ENCODE results near the gene NDUFV1.

Gene NDUFV1

DNA sequence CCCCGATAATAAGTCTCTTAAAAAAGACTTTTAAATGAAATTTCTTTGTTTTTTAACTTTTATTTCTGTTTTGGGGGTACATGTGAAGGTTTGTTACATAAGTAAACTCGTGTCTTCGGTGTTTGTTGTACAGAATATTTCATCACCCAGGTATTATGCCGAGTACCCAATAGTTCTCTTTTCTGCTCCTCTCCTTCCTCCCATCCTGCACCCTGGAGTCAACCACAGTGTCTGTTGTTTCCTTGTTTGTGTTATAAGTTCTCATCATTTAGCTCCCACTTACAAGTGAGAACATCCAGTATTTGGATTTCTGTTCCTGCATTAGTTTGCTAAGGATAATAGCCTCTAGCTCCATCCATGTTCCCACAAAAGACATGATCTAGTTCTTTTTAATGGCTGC is 24.7 kb upstream of the NDUFV1 start:
- no peak for DNase-seq
- Histone ChIP-seq H3K4me3 (ENCODE audit: low read depth in 1 of 2, low read length in 2 of 2) (no peak overlapping the region), H3K36me3 (ENCODE audit: insufficient read depth, low read length) (peaks cover 29% of the 10 kb centered on the region), H3K27ac (ENCODE audit: low read length) (no peak overlapping the region), H3K9ac (ENCODE audit: low read depth, low read length) (no peak overlapping the region), H3K4me2 (ENCODE audit: insufficient read depth, low read length) (no peak overlapping the region), H2AFZ (ENCODE audit: low read depth, low read length) (no peak overlapping the region), H4K20me1 (ENCODE audit: insufficient read depth, low read length) (peaks cover 29% of the 10 kb centered on the region), H3K79me2 (ENCODE audit: insufficient read depth, low read length) (peaks cover 39% of the 10 kb centered on the region), H3K9me3 (ENCODE audit: insufficient read depth, low read length, severe bottlenecking) (no peaks in the 10 kb centered on the region), H3K4me1 (ENCODE audit: insufficient read depth, low read length) (peaks cover 38% of the 10 kb centered on the region), H3K27me3 (ENCODE audit: insufficient read depth, low read length, poor library complexity) (peaks cover 5% of the 10 kb centered on the region)
- no peak for ATAC-seq (ENCODE audit: insufficient read depth, low read depth)
- TF ChIP-seq, protein P1, sequence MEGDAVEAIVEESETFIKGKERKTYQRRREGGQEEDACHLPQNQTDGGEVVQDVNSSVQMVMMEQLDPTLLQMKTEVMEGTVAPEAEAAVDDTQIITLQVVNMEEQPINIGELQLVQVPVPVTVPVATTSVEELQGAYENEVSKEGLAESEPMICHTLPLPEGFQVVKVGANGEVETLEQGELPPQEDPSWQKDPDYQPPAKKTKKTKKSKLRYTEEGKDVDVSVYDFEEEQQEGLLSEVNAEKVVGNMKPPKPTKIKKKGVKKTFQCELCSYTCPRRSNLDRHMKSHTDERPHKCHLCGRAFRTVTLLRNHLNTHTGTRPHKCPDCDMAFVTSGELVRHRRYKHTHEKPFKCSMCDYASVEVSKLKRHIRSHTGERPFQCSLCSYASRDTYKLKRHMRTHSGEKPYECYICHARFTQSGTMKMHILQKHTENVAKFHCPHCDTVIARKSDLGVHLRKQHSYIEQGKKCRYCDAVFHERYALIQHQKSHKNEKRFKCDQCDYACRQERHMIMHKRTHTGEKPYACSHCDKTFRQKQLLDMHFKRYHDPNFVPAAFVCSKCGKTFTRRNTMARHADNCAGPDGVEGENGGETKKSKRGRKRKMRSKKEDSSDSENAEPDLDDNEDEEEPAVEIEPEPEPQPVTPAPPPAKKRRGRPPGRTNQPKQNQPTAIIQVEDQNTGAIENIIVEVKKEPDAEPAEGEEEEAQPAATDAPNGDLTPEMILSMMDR (IDR thresholded peaks at IDR 0.05; ENCODE audit: borderline replicate concordance, extremely low read depth, low read length, poor library complexity, severe bottlenecking): no peak
- TF ChIP-seq EZH2 (IDR thresholded peaks at IDR 0.05; ENCODE audit: borderline replicate concordance, low read depth, low read length, severe bottlenecking): no peak

DNA sequence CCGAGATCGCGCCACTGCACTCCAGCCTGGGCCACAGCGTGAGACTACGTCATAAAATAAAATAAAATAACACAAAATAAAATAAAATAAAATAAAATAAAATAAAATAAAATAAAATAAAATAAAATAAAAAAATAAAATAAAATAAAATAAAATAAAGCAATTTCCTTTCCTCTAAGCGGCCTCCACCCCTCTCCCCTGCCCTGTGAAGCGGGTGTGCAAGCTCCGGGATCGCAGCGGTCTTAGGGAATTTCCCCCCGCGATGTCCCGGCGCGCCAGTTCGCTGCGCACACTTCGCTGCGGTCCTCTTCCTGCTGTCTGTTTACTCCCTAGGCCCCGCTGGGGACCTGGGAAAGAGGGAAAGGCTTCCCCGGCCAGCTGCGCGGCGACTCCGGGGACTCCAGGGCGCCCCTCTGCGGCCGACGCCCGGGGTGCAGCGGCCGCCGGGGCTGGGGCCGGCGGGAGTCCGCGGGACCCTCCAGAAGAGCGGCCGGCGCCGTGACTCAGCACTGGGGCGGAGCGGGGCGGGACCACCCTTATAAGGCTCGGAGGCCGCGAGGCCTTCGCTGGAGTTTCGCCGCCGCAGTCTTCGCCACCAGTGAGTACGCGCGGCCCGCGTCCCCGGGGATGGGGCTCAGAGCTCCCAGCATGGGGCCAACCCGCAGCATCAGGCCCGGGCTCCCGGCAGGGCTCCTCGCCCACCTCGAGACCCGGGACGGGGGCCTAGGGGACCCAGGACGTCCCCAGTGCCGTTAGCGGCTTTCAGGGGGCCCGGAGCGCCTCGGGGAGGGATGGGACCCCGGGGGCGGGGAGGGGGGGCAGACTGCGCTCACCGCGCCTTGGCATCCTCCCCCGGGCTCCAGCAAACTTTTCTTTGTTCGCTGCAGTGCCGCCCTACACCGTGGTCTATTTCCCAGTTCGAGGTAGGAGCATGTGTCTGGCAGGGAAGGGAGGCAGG is 23.2 kb upstream of the NDUFV1 start, which contains the start of gene GSTP1:
Gene GSTP1, plus strand, starts transcription at position 566 of the 958 bp plus-strand sequence. Its CDS starts 32 bp downstream, at position 598.
- peak; percentile 90 for DNase-seq
- H3K4me2 ChIP-seq (ENCODE audit: insufficient read depth, low read length): peak within 1 kb of the TSS; percentile 66
- TF ChIP-seq, protein P1 (IDR thresholded peaks at IDR 0.05; ENCODE audit: borderline replicate concordance, extremely low read depth, low read length, poor library complexity, severe bottlenecking): peak; percentile 75
- TF ChIP-seq EZH2 (IDR thresholded peaks at IDR 0.05; ENCODE audit: borderline replicate concordance, low read depth, low read length, severe bottlenecking): no peak
- peaks cover 31% of the 10 kb centered on the region for H4K20me1 ChIP-seq (ENCODE audit: insufficient read depth, low read length)
- H3K79me2 ChIP-seq (ENCODE audit: insufficient read depth, low read length): peaks cover 39% of the 10 kb centered on the region
- H3K4me1 ChIP-seq (ENCODE audit: insufficient read depth, low read length): peaks cover 38% of the 10 kb centered on the region
- H3K9ac ChIP-seq (ENCODE audit: low read depth, low read length): peak within 1 kb of the TSS; percentile 64
- peak within 1 kb of the TSS; percentile 63 to 78 for H3K4me3 ChIP-seq (ENCODE audit: low read depth in 1 of 2, low read length in 2 of 2)
- H3K36me3 ChIP-seq (ENCODE audit: insufficient read depth, low read length): peaks cover 41% of the 10 kb centered on the region
- peak within 1 kb of the TSS; percentile 86 for H2AFZ ChIP-seq (ENCODE audit: low read depth, low read length)
- H3K9me3 ChIP-seq (ENCODE audit: insufficient read depth, low read length, severe bottlenecking): no peaks in the 10 kb centered on the region
- peak within 1 kb of the TSS; percentile 91 for H3K27ac ChIP-seq (ENCODE audit: low read length)
- peak; percentile 89 for ATAC-seq (ENCODE audit: insufficient read depth, low read depth)
- peaks cover 5% of the 10 kb centered on the region for H3K27me3 ChIP-seq (ENCODE audit: insufficient read depth, low read length, poor library complexity)

DNA sequence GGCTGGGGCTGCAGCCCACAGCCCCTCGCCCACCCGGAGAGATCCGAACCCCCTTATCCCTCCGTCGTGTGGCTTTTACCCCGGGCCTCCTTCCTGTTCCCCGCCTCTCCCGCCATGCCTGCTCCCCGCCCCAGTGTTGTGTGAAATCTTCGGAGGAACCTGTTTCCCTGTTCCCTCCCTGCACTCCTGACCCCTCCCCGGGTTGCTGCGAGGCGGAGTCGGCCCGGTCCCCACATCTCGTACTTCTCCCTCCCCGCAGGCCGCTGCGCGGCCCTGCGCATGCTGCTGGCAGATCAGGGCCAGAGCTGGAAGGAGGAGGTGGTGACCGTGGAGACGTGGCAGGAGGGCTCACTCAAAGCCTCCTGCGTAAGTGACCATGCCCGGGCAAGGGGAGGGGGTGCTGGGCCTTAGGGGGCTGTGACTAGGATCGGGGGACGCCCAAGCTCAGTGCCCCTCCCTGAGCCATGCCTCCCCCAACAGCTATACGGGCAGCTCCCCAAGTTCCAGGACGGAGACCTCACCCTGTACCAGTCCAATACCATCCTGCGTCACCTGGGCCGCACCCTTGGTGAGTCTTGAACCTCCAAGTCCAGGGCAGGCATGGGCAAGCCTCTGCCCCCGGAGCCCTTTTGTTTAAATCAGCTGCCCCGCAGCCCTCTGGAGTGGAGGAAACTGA is 22.4 kb upstream of the NDUFV1 start:
- H3K9me3 ChIP-seq (ENCODE audit: insufficient read depth, low read length, severe bottlenecking): no peaks in the 10 kb centered on the region
- H2AFZ ChIP-seq (ENCODE audit: low read depth, low read length): peak overlapping the region; percentile 86
- peaks cover 31% of the 10 kb centered on the region for H4K20me1 ChIP-seq (ENCODE audit: insufficient read depth, low read length)
- peaks cover 4% of the 10 kb centered on the region for H3K27me3 ChIP-seq (ENCODE audit: insufficient read depth, low read length, poor library complexity)
- peak overlapping the region; percentile 66 for H3K4me2 ChIP-seq (ENCODE audit: insufficient read depth, low read length)
- TF ChIP-seq, protein P1 (IDR thresholded peaks at IDR 0.05; ENCODE audit: borderline replicate concordance, extremely low read depth, low read length, poor library complexity, severe bottlenecking): no peak
- TF ChIP-seq EZH2 (IDR thresholded peaks at IDR 0.05; ENCODE audit: borderline replicate concordance, low read depth, low read length, severe bottlenecking): no peak
- DNase-seq (peak; percentile 78), ATAC-seq (ENCODE audit: insufficient read depth, low read depth) (peak; percentile 59)
- H3K79me2 ChIP-seq (ENCODE audit: insufficient read depth, low read length): peaks cover 39% of the 10 kb centered on the region
- H3K27ac ChIP-seq (ENCODE audit: low read length): peak overlapping the region; percentile 91
- peak overlapping the region; percentile 64 for H3K9ac ChIP-seq (ENCODE audit: low read depth, low read length)
- peaks cover 36% of the 10 kb centered on the region for H3K4me1 ChIP-seq (ENCODE audit: insufficient read depth, low read length)
- peaks cover 47% of the 10 kb centered on the region for H3K36me3 ChIP-seq (ENCODE audit: insufficient read depth, low read length)
- peak overlapping the region; percentile 63 to 78 for H3K4me3 ChIP-seq (ENCODE audit: low read depth in 1 of 2, low read length in 2 of 2)

All from DND-41 (cell line).